ENCODE results near the gene C1orf21. TPM values are rescaled to one million over a fixed set of nuclear protein-coding genes. Genes with fewer than 3 reads are reported as not detected.

C1orf21 gene
- total RNA-seq, 4 donors from 2014 or later: 30.6 to 61.7 (median 43.0) TPM

GRCh38 chr1:184499616-184500015 lies 112.8 kb downstream of the C1orf21 start:
- no peaks in the 10 kb centered on the region for H3K27me3 ChIP-seq
- DNase-seq (ENCODE audit: low spot score in 2 of 2): no peak
- no peak overlapping the region for H3K27ac ChIP-seq
- no peaks in the 10 kb centered on the region for H3K36me3 ChIP-seq
- H3K4me1 ChIP-seq: peaks cover 0 to 30% (median 4%) of the 10 kb centered on the region in 4 donors
- H3K4me3 ChIP-seq: no peak overlapping the region
- TF ChIP-seq POLR2A (IDR thresholded peaks at IDR 0.05): no peak
- TF ChIP-seq EP300 (IDR thresholded peaks at IDR 0.05): no peak
- TF ChIP-seq CTCF (IDR thresholded peaks at IDR 0.05): no peak
- H3K9me3 ChIP-seq: no peaks in the 10 kb centered on the region
- WGBS, 2 donors: 56 to 67% methylated on average over 1 of the region's 1 CpG

DNA sequence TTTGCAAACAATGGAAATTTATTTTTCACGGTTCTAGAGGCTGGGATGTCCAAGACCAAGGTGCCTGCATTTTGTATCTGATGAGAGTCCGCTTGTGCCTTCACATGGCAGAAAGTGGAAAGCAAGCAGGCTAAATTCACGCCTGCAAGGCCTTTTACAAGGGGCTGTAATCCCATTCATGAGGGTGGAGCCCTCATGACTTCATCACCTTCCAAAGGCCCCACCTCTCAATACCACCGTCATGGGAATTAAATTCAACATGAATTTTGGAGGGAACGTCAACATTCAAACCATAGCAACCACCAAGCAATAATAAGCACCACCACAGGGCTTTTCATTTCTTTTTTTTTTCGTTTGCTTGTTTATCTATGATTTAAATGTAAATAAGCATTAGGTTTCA lies 115.3 kb downstream of the C1orf21 start:
- DNase-seq (ENCODE audit: low spot score in 2 of 2): no peak
- Histone ChIP-seq H3K4me3 (no peak overlapping the region), H3K27me3 (no peaks in the 10 kb centered on the region), H3K36me3 (no peaks in the 10 kb centered on the region), H3K4me1 (peaks cover 0 to 31% (median 3%) of the 10 kb centered on the region in 4 donors), H3K9me3 (no peaks in the 10 kb centered on the region), H3K27ac (no peak overlapping the region)
- TF ChIP-seq POLR2A (IDR thresholded peaks at IDR 0.05) (no peak), CTCF (IDR thresholded peaks at IDR 0.05) (no peak), EP300 (IDR thresholded peaks at IDR 0.05) (no peak)
- 81 to 87% methylated on average over 6 of the region's 6 CpGs for WGBS, 2 donors

DNA sequence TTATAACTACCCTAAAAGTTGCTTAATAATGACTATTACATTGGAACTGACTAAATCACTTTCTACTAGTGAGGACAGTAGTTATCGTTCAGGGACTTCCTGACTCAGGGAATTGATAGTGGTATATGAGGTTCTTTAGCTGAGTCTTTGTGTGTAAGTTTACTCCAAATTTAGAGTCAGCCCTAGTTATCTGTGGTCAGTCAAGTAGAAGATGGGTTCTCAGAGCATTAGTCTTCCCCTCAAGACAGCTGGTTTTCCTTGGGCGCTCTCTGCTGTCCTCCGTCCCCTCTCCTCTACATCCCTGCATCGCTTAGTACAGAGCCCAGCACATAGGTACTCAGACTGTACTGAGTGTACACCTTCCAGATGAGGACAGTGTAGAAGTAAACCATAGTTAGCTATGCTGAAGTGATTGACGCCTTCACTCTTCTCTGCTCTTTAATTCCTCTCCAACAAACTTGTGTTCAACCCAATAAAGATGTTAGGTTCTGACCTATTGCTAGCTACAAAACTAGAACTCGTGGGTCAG lies 116.5 kb downstream of the C1orf21 start:
- no peak for DNase-seq (ENCODE audit: low spot score in 2 of 2)
- WGBS, 2 donors: 91 to 93% methylated on average over 6 of the region's 6 CpGs
- Histone ChIP-seq H3K27ac (no peak overlapping the region), H3K4me1 (peaks cover 0 to 32% (median 4%) of the 10 kb centered on the region in 4 donors), H3K4me3 (no peak overlapping the region), H3K27me3 (no peaks in the 10 kb centered on the region), H3K36me3 (no peaks in the 10 kb centered on the region), H3K9me3 (no peaks in the 10 kb centered on the region)
- TF ChIP-seq POLR2A (IDR thresholded peaks at IDR 0.05): no peak
- no peak for TF ChIP-seq EP300 (IDR thresholded peaks at IDR 0.05)
- TF ChIP-seq CTCF (IDR thresholded peaks at IDR 0.05): no peak

DNA sequence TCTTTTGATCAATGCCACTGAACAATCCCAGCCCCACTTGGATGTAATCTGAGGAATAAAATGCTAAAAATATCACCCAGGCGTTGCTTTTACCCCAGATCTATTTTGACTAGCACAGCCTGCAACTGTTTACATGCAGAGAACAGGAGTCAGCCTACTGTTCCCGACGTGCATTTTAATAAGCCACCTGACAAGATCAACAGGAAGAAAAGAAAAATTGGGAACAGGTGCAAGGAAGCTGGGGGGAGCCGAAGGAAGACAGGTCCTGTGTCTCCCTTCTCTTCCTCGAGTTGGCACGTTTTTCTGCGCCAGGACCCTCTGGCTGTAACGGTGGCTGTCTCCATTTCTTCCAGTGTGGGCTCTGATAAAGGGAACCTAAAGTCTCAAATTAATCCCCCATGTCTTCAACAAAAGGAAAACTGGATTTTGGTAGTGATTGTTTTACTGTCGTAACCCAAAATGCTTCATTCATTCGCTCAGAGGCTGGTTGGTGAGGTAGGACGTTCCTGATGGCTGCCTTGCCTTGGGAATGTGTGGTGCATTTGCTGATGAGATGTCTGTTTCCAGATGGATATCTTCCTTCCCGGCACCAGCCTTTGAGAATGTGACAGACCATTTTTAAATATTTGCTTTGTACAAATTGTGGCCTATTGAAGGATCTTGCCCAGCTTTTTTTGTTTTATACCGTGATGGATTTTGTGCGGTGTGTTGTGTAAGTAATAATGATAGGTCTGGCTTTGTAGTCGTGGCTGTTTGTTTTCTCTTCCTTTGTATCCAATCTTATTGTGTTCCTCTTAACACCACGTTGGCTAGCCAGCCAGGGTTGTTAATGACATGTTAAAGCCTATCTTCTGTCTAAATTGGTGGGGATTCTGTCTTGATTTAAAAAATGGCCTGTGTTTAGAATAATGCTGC lies 117.5 kb downstream of the C1orf21 start:
- no peaks in the 10 kb centered on the region for H3K27me3 ChIP-seq
- H3K4me1 ChIP-seq: peaks cover 0 to 39% (median 6%) of the 10 kb centered on the region in 4 donors
- 64 to 71% methylated on average over 16 of the region's 16 CpGs for WGBS, 2 donors
- TF ChIP-seq CTCF (IDR thresholded peaks at IDR 0.05) (no peak), POLR2A (IDR thresholded peaks at IDR 0.05) (no peak), EP300 (IDR thresholded peaks at IDR 0.05) (no peak)
- no peaks in the 10 kb centered on the region for H3K36me3 ChIP-seq
- no peak overlapping the region for H3K27ac ChIP-seq
- DNase-seq (ENCODE audit: low spot score in 2 of 2): no peak
- H3K4me3 ChIP-seq: no peak overlapping the region
- H3K9me3 ChIP-seq: no peaks in the 10 kb centered on the region

- H3K4me3 ChIP-seq: no peak overlapping the region
- H3K9me3 ChIP-seq: no peaks in the 10 kb centered on the region
- H3K4me1 ChIP-seq: peaks cover 0 to 35% (median 6%) of the 10 kb centered on the region in 4 donors
- no peaks in the 10 kb centered on the region for H3K36me3 ChIP-seq
- no peak overlapping the region for H3K27ac ChIP-seq
- no peak for DNase-seq (ENCODE audit: low spot score in 2 of 2)
- no peaks in the 10 kb centered on the region for H3K27me3 ChIP-seq
- TF ChIP-seq POLR2A (IDR thresholded peaks at IDR 0.05) (no peak), EP300 (IDR thresholded peaks at IDR 0.05) (no peak), CTCF (IDR thresholded peaks at IDR 0.05) (no peak)
- 94 to 96% methylated on average over 1 of the region's 1 CpG for WGBS, 2 donors
These were observed 118.1 kb downstream of the C1orf21 start for GRCh38 chr1:184504955-184505338.
